ENCODE measurements around the gene CLDN1.

- no peak for TF ChIP-seq TAF1 (IDR thresholded peaks at IDR 0.05; ENCODE audit: borderline replicate concordance, insufficient read depth, low read length)
- no peak for TF ChIP-seq FOXP2 (optimal IDR thresholded peaks at IDR 0.05; ENCODE audit: borderline replicate concordance, extremely low read depth, extremely low read length, insufficient read depth)
- TF ChIP-seq POLR2AphosphoS5 (IDR thresholded peaks at IDR 0.05; ENCODE audit: low read depth, low read length): no peak
- TF ChIP-seq REST (IDR thresholded peaks at IDR 0.05; ENCODE audit: insufficient read depth in 1 of 2, low read depth in 2 of 2, low read length in 2 of 2): no peak
- TF ChIP-seq SIN3A (IDR thresholded peaks at IDR 0.05; ENCODE audit: borderline replicate concordance, insufficient read depth, low read length): no peak
Measured at GRCh38 chr3:190308154-190308553, 14.1 kb downstream of the CLDN1 start.

Data from PFSK-1 (cell line).